Hepatocyte (in vitro differentiated cells): ENCODE measurements around the gene TBC1D7. TPM values are rescaled to one million over a fixed set of nuclear protein-coding genes. Genes with fewer than 3 reads are reported as not detected.
A peak's percentile ranks its signal among the peaks of the same experiment; 100 is the strongest.

Experiments
- DNase-seq: peaks from one replicate; pipeline ENCODE4 v3.0.0-alpha.2; 2016; ENCODE audit warnings: low spot score
- H2AFZ ChIP-seq: fragments of 200-600 bp; sonication (generic); 2 replicates; pipeline ENCODE4 v1.6.0; 2016; ENCODE audit warnings: antibody characterized with exemption, mild to moderate bottlenecking
- H3K27ac ChIP-seq: fragments of 200-600 bp; sonication (generic); 2 replicates; pipeline ENCODE4 v1.5.1; 2016; ENCODE audit warnings: mild to moderate bottlenecking
- H3K27me3 ChIP-seq: fragments of 200-600 bp; sonication (generic); 2 replicates; pipeline ENCODE4 v1.6.1; 2016
- H3K36me3 ChIP-seq: fragments of 200-600 bp; sonication (generic); replicated peaks from 2 replicates; pipeline ENCODE4 v1.5.1; 2016; ENCODE audit warnings: low read depth; ENCODE audit not compliant: insufficient read depth
- H3K4me1 ChIP-seq: fragments of 200-600 bp; sonication (generic); 2 replicates; pipeline ENCODE4 v1.5.1; 2016; ENCODE audit warnings: mild to moderate bottlenecking, moderate library complexity; ENCODE audit not compliant: insufficient read depth
- H3K4me2 ChIP-seq: fragments of 200-600 bp; sonication (generic); 2 replicates; pipeline ENCODE4 v1.6.0; 2016
- H3K4me3 ChIP-seq: fragments of 200-600 bp; sonication (generic); 2 replicates; pipeline ENCODE4 v1.5.1; 2016; ENCODE audit warnings: mild to moderate bottlenecking
- H3K79me2 ChIP-seq: fragments of 200-600 bp; sonication (generic); 2 replicates; pipeline ENCODE4 v1.6.0; 2017; ENCODE audit warnings: mild to moderate bottlenecking
- H3K9me2 ChIP-seq: fragments of 200-600 bp; sonication (generic); replicated peaks from 2 replicates; pipeline ENCODE4 v1.6.0; 2017; ENCODE audit warnings: mild to moderate bottlenecking; ENCODE audit not compliant: insufficient read depth
- H3K9me3 ChIP-seq: fragments of 200-600 bp; sonication (generic); 2 replicates; pipeline ENCODE4 v1.5.1; 2016; ENCODE audit warnings: low read depth, mild to moderate bottlenecking
- H4K20me1 ChIP-seq: fragments of 200-600 bp; sonication (generic); 2 replicates; pipeline ENCODE4 v1.6.0; 2016; ENCODE audit warnings: mild to moderate bottlenecking; ENCODE audit not compliant: insufficient read depth, poor library complexity, severe bottlenecking
- CTCF ChIP-seq: fragments of 200-600 bp; sonication (generic); IDR thresholded peaks from 2 replicates; pipeline ENCODE4 v1.5.1; 2016; ENCODE audit warnings: antibody characterized with exemption, mild to moderate bottlenecking; ENCODE audit not compliant: poor library complexity
- EZH2 ChIP-seq: fragments of 200-600 bp; sonication (generic); IDR thresholded peaks from 2 replicates; pipeline ENCODE4 v1.6.1; 2016; ENCODE audit warnings: antibody characterized with exemption, mild to moderate bottlenecking, borderline replicate concordance
- EZH2phosphoT487 ChIP-seq: fragments of 200-600 bp; sonication (generic); IDR thresholded peaks from one replicate; pipeline ENCODE4 v1.6.1; 2018; ENCODE audit warnings: antibody characterized with exemption, mild to moderate bottlenecking, low read depth, moderate library complexity; ENCODE audit not compliant: unreplicated experiment, severe bottlenecking
- WGBS: methylation state at CpG from one replicate; pipeline ENCODE4 v1.1.6; 2016; ENCODE audit warnings: low lambda C conversion rate; ENCODE audit errors: missing lambda C conversion rate; 5-methylcytosine and 5-hydroxymethylcytosine counted together
- polyA plus RNA-seq: library from polyadenylated mRNA; unstranded; fragments of >200 nt; fragmentation: Nextera tagmentation; extraction: Ambion mirVana; gene quantifications from 2 replicates; pipeline ENCODE4 v1.2.1, GENCODE V29; 2016
- total RNA-seq: library from RNA; depleted of rRNA; stranded (reverse); fragments of >200 nt; gene quantifications from 2 replicates; pipeline ENCODE4 v1.2.3, GENCODE V29; 2014

The TBC1D7 gene
- total and polyA plus RNA-seq, 2 experiments from 2014 or later, result 15.5 to 28.3 TPM

DNA sequence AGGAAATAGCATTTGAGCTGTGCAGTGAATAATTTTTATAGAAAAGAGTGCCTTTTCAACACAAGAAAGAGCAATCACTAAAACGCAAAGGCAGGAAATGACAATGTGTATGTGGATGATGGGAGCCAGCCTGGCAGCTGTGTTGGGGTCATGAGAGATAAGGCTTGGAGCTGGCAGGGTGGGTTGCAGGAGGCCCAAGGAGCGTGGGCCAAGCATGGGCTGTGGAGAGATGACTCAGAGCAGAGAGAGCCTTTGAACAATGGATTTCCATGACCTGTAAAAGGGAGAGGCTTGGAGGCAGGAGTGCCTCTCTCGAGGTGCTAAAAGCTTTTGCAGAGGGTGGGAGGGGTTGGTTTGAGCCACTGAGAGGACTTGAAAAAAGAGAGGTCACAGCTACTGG is 6.6 kb upstream of the TBC1D7 start:
- WGBS, result 31% methylated on average over 3 of the region's 3 CpGs
- H3K4me1 ChIP-seq, result no peaks in the 10 kb centered on the region
- H3K4me2 ChIP-seq, result no peak overlapping the region
- no peaks in the 10 kb centered on the region for H4K20me1 ChIP-seq
- TF ChIP-seq CTCF (no peak), EZH2 (no peak), EZH2phosphoT487 (no peak)
- no peaks in the 10 kb centered on the region for H3K27me3 ChIP-seq
- H3K27ac ChIP-seq, result no peak overlapping the region
- no peaks in the 10 kb centered on the region for H3K79me2 ChIP-seq
- no peak overlapping the region for H3K4me3 ChIP-seq
- H3K36me3 ChIP-seq, result no peaks in the 10 kb centered on the region
- no peak for DNase-seq
- H2AFZ ChIP-seq, result no peak overlapping the region
- no peaks in the 10 kb centered on the region for H3K9me2 ChIP-seq
- no peaks in the 10 kb centered on the region for H3K9me3 ChIP-seq

DNA sequence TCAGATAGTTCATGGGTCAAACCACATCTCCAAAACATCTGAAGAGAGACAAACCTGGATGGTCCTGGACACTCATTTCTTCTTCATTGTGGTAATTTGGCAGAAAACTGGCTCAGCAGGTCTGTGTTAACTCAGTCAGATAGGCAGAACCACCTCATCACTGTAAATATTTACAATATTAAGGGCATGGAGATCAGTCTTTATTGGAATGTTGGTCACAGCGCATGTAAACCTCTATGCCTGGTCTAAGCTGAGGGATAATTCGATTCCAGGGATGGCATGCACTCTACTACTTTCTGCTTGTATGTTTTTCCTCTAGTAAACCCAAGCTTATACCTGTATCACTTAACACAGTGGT is 4.0 kb upstream of the TBC1D7 start:
- Histone ChIP-seq H3K36me3 (no peaks in the 10 kb centered on the region), H3K9me3 (no peaks in the 10 kb centered on the region), H3K4me3 (no peak overlapping the region), H3K9me2 (no peaks in the 10 kb centered on the region), H2AFZ (no peak overlapping the region), H3K79me2 (peaks cover 2% of the 10 kb centered on the region), H3K27me3 (no peaks in the 10 kb centered on the region), H3K27ac (no peak overlapping the region), H3K4me1 (peaks cover 1% of the 10 kb centered on the region), H3K4me2 (no peak overlapping the region), H4K20me1 (no peaks in the 10 kb centered on the region)
- 92% methylated on average over 2 of the region's 2 CpGs for WGBS
- DNase-seq, result no peak
- TF ChIP-seq EZH2phosphoT487, result no peak
- TF ChIP-seq CTCF, result no peak
- no peak for TF ChIP-seq EZH2

DNA sequence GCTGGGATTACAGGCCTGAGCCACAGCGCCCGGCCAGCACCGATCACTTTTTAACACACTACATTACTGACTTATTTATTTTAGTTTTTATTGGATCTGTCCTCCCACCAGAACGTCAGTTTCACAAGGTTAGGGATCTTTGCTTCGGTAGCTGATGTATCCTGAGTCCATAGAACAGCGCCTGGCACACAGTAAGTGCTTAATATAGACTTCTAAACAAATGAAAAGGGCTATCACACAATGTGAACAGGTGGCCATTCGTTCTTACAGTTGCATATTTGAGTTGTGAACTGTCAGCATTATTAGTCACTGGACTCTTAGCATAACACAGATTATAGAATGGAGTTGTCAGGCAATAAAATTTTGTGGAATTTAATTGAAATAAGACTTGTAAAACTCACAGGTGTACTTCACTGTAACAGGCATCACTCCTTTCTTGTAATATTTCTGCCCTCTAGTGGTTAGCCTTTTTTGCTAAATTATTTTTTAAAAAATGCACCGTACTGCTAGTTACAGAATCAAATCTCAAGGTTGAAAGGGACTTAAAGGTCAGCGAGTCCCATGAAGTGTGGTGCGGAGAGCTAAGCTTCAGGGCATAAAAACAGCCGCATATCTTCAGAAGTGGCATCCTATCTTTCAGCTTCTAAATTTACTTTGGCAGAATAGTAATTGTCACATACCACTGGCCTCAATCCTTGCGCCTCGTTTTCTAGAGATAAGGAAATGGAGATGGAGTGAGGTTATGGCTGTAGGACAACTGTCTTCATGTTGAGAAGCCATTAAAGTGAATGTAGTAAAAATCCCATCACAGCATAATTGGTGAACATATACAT is 3.4 kb upstream of the TBC1D7 start:
- DNase-seq, result peak; percentile 47
- H3K4me2 ChIP-seq, result no peak overlapping the region
- H3K9me3 ChIP-seq, result no peaks in the 10 kb centered on the region
- H4K20me1 ChIP-seq, result no peaks in the 10 kb centered on the region
- no peaks in the 10 kb centered on the region for H3K36me3 ChIP-seq
- no peaks in the 10 kb centered on the region for H3K9me2 ChIP-seq
- 58% methylated on average over 13 of the region's 13 CpGs for WGBS
- peaks cover 7% of the 10 kb centered on the region for H3K4me1 ChIP-seq
- TF ChIP-seq CTCF (peak; percentile 72), EZH2 (no peak)
- peaks cover 8% of the 10 kb centered on the region for H3K79me2 ChIP-seq
- H3K27me3 ChIP-seq, result no peaks in the 10 kb centered on the region
- H3K27ac ChIP-seq, result no peak overlapping the region
- no peak overlapping the region for H3K4me3 ChIP-seq
- no peak overlapping the region for H2AFZ ChIP-seq

DNA sequence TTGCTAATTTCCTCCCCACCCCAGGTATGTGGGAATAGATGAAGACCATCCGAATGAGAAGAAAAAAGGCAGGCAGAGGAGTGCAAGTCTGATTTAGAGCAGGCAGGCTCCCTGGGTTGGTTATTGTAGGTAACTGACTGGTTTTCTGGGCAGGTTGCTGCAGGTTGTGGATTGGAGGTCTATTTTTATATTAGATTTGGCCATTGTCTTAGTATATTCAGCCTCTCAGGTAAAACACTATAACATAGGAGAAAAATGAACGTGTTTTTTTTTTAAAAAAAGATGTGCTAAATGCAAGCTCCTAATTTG is 492 bp upstream of the TBC1D7 start:
- Histone ChIP-seq H2AFZ (peak overlapping the region; percentile 95), H3K27me3 (no peaks in the 10 kb centered on the region), H3K27ac (peak overlapping the region; percentile 93), H3K4me3 (peak overlapping the region; percentile 39), H3K79me2 (peaks cover 19% of the 10 kb centered on the region), H3K36me3 (no peaks in the 10 kb centered on the region), H3K9me3 (no peaks in the 10 kb centered on the region), H4K20me1 (no peaks in the 10 kb centered on the region), H3K9me2 (no peaks in the 10 kb centered on the region), H3K4me1 (peaks cover 10% of the 10 kb centered on the region), H3K4me2 (peak overlapping the region; percentile 87)
- 0% methylated on average over 2 of the region's 2 CpGs for WGBS
- no peak for TF ChIP-seq CTCF
- TF ChIP-seq EZH2, result no peak
- no peak for TF ChIP-seq EZH2phosphoT487
- DNase-seq, result no peak
